ENCODE measurements around the gene CHD6. TPM values are rescaled to one million over a fixed set of nuclear protein-coding genes. Genes with fewer than 3 reads are reported as not detected.

Gene CHD6
- total RNA-seq, 6 experiments from 2014 or later = 9.3 to 24.1 (median 16.6) TPM

GRCh38 chr20:41592516-41593216, 25.5 kb downstream of the CHD6 start:
- Histone ChIP-seq H3K36me3 (no peaks in the 10 kb centered on the region), H3K27me3 (no peaks in the 10 kb centered on the region), H3K27ac (no peak overlapping the region), H3K9me3 (no peaks in the 10 kb centered on the region), H3K4me3 (no peak overlapping the region), H3K4me1 (peaks cover 0 to 11% (median 1%) of the 10 kb centered on the region in 4 donors)
- intact Hi-C loops (cut with DNase I) = no loop called here
- no peak for ATAC-seq
- no peak for DNase-seq
- TF ChIP-seq, protein P1, sequence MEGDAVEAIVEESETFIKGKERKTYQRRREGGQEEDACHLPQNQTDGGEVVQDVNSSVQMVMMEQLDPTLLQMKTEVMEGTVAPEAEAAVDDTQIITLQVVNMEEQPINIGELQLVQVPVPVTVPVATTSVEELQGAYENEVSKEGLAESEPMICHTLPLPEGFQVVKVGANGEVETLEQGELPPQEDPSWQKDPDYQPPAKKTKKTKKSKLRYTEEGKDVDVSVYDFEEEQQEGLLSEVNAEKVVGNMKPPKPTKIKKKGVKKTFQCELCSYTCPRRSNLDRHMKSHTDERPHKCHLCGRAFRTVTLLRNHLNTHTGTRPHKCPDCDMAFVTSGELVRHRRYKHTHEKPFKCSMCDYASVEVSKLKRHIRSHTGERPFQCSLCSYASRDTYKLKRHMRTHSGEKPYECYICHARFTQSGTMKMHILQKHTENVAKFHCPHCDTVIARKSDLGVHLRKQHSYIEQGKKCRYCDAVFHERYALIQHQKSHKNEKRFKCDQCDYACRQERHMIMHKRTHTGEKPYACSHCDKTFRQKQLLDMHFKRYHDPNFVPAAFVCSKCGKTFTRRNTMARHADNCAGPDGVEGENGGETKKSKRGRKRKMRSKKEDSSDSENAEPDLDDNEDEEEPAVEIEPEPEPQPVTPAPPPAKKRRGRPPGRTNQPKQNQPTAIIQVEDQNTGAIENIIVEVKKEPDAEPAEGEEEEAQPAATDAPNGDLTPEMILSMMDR (IDR thresholded peaks at IDR 0.05) = no peak
- TF ChIP-seq POLR2A (IDR thresholded peaks at IDR 0.05) = no peak
- WGBS (ENCODE audit: insufficient coverage, low coverage, low lambda C conversion rate, missing lambda C conversion rate) = 81% methylated on average over 3 of the region's 3 CpGs

DNA sequence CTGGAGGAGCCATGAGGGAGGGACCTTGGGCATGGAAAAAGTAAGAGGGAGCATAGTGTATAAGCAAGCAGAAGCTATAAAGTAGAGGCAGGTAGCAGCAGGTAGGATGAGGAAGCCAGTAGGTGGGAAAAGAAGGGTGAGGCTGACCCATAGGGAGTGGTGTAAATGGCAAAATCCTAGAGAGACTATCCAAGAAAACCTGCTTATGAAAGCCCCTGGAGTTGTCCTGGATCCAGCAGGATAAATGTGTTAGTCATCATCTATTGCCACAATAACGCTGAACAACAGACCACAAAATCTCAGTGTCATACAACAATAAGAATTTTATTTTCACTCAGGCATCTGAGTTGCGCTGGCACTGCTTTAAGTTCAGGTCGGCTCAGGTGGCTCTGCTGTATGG, 30.2 kb downstream of the CHD6 start:
- ATAC-seq (no peak), DNase-seq (no peak)
- WGBS (ENCODE audit: insufficient coverage, low coverage, low lambda C conversion rate, missing lambda C conversion rate) = 100% methylated on average over 1 of the region's 3 CpGs
- Histone ChIP-seq H3K4me3 (no peak overlapping the region), H3K27ac (no peak overlapping the region), H3K36me3 (peaks cover 0 to 2% (median 0%) of the 10 kb centered on the region in 4 donors), H3K9me3 (peaks cover 0 to 4% (median 2%) of the 10 kb centered on the region in 4 donors), H3K4me1 (peaks cover 0 to 4% (median 1%) of the 10 kb centered on the region in 4 donors), H3K27me3 (no peaks in the 10 kb centered on the region)
- TF ChIP-seq, protein P1 (IDR thresholded peaks at IDR 0.05) = no peak
- no peak for TF ChIP-seq POLR2A (IDR thresholded peaks at IDR 0.05)
- intact Hi-C loops (cut with DNase I) = no loop called here

DNA sequence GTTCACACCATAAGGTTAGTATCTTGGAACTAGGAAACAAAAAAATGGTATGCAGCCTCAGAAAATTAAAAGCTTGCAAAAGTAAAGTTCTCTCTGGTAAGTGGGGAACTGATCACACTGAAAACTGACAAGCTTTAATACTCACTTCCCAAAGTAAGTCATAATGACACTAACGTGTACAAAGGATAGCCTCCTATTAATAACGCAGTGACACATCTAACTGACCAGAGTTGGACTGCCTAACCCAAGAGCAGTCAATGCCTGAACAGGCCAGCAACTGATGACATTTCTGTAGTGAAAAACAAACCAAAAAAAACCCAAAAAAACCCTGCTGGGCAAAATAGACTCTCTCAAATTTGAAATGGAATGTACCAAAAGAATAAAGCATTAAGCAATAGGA, 30.7 kb downstream of the CHD6 start:
- peaks cover 0 to 3% (median under 1%) of the 10 kb centered on the region in 4 donors for H3K4me1 ChIP-seq
- intact Hi-C loops (cut with DNase I) = no loop called here
- DNase-seq (no peak), ATAC-seq (no peak)
- H3K27ac ChIP-seq = no peak overlapping the region
- H3K9me3 ChIP-seq = peaks cover 0 to 4% (median 2%) of the 10 kb centered on the region in 4 donors
- TF ChIP-seq, protein P1 (IDR thresholded peaks at IDR 0.05) = no peak
- TF ChIP-seq POLR2A (IDR thresholded peaks at IDR 0.05) = no peak
- WGBS (ENCODE audit: insufficient coverage, low coverage, low lambda C conversion rate, missing lambda C conversion rate) = 92% methylated on average over 2 of the region's 2 CpGs
- H3K36me3 ChIP-seq = peaks cover 0 to 2% (median 0%) of the 10 kb centered on the region in 4 donors
- no peaks in the 10 kb centered on the region for H3K27me3 ChIP-seq
- H3K4me3 ChIP-seq = no peak overlapping the region

- DNase-seq (no peak), ATAC-seq (no peak)
- peaks cover 0 to 2% (median 0%) of the 10 kb centered on the region in 4 donors for H3K36me3 ChIP-seq
- H3K27me3 ChIP-seq = no peaks in the 10 kb centered on the region
- no peak overlapping the region for H3K27ac ChIP-seq
- WGBS (ENCODE audit: insufficient coverage, low coverage, low lambda C conversion rate, missing lambda C conversion rate) = 64% methylated on average over 1 of the region's 1 CpG
- TF ChIP-seq, protein P1 (IDR thresholded peaks at IDR 0.05) = no peak
- no peak for TF ChIP-seq POLR2A (IDR thresholded peaks at IDR 0.05)
- intact Hi-C loops (cut with DNase I) = no loop called here
- H3K4me3 ChIP-seq = no peak overlapping the region
- H3K9me3 ChIP-seq = peaks cover 0 to 4% (median 2%) of the 10 kb centered on the region in 4 donors
- no peaks in the 10 kb centered on the region for H3K4me1 ChIP-seq
Observed at GRCh38 chr20:41586772-41587171, 31.4 kb downstream of the CHD6 start.

Measured in right lobe of liver (tissue), 6 donors.